ENCODE data around the gene CDHR4.

DNA sequence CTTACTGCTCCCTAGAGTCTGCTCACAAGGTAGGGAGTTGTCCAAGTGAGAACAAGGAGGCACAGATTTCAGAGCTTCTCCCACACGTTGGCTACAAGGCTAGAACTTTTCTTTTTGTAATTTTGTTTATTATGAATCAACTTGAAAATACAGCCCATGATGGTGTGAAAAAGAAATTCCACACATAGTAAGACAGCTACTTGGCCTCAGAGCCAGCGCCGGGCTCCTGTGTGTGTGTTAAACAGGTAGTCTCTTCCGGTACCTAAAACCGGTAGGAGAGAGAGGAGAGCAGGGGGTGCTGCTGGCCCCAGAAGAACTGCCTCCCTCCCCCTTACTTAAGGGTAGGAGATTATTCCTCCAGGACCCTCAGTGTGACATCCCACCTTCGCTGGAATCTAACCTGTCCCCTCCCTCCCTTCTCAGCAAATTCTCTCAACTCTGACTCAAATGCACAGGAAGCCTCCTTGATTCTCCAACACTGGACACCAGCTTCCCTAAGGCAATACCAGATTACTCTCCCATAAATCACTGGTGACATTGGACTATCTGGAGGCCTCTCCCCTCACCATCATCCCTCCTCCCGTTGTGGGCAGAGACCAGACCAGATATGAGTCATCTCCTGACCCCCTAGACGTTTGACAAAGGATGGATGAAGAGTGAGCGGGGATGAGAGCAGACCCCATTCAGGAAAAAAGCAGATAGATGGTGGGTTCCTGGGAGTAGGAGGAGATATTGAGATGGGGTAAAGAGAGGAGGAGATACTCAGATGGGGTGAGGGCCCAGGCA, 8.9 kb downstream of the CDHR4 start:
- no peak for TF ChIP-seq ZNF138 (CRISPR knock-in tag; conservative IDR thresholded peaks at IDR 0.05)
- TF ChIP-seq ZNF671 (CRISPR knock-in tag; IDR thresholded peaks at IDR 0.05) = no peak
- TF ChIP-seq, protein P1, sequence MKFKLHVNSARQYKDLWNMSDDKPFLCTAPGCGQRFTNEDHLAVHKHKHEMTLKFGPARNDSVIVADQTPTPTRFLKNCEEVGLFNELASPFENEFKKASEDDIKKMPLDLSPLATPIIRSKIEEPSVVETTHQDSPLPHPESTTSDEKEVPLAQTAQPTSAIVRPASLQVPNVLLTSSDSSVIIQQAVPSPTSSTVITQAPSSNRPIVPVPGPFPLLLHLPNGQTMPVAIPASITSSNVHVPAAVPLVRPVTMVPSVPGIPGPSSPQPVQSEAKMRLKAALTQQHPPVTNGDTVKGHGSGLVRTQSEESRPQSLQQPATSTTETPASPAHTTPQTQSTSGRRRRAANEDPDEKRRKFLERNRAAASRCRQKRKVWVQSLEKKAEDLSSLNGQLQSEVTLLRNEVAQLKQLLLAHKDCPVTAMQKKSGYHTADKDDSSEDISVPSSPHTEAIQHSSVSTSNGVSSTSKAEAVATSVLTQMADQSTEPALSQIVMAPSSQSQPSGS (CRISPR knock-in tag; IDR thresholded peaks at IDR 0.05; ENCODE audit: borderline replicate concordance, low read depth) = no peak
- TF ChIP-seq, protein P2, sequence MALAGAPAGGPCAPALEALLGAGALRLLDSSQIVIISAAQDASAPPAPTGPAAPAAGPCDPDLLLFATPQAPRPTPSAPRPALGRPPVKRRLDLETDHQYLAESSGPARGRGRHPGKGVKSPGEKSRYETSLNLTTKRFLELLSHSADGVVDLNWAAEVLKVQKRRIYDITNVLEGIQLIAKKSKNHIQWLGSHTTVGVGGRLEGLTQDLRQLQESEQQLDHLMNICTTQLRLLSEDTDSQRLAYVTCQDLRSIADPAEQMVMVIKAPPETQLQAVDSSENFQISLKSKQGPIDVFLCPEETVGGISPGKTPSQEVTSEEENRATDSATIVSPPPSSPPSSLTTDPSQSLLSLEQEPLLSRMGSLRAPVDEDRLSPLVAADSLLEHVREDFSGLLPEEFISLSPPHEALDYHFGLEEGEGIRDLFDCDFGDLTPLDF (CRISPR knock-in tag; IDR thresholded peaks at IDR 0.05) = no peak
- TF ChIP-seq ELF4 (CRISPR knock-in tag; IDR thresholded peaks at IDR 0.05; ENCODE audit: low read depth) = no peak
- TF ChIP-seq, protein P3, sequence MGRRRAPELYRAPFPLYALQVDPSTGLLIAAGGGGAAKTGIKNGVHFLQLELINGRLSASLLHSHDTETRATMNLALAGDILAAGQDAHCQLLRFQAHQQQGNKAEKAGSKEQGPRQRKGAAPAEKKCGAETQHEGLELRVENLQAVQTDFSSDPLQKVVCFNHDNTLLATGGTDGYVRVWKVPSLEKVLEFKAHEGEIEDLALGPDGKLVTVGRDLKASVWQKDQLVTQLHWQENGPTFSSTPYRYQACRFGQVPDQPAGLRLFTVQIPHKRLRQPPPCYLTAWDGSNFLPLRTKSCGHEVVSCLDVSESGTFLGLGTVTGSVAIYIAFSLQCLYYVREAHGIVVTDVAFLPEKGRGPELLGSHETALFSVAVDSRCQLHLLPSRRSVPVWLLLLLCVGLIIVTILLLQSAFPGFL (CRISPR knock-in tag; IDR thresholded peaks at IDR 0.05; ENCODE audit: borderline replicate concordance) = no peak
- TF ChIP-seq NFE2L1 (CRISPR knock-in tag; IDR thresholded peaks at IDR 0.05) = no peak
- TF ChIP-seq, protein P4, sequence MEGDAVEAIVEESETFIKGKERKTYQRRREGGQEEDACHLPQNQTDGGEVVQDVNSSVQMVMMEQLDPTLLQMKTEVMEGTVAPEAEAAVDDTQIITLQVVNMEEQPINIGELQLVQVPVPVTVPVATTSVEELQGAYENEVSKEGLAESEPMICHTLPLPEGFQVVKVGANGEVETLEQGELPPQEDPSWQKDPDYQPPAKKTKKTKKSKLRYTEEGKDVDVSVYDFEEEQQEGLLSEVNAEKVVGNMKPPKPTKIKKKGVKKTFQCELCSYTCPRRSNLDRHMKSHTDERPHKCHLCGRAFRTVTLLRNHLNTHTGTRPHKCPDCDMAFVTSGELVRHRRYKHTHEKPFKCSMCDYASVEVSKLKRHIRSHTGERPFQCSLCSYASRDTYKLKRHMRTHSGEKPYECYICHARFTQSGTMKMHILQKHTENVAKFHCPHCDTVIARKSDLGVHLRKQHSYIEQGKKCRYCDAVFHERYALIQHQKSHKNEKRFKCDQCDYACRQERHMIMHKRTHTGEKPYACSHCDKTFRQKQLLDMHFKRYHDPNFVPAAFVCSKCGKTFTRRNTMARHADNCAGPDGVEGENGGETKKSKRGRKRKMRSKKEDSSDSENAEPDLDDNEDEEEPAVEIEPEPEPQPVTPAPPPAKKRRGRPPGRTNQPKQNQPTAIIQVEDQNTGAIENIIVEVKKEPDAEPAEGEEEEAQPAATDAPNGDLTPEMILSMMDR (IDR thresholded peaks at IDR 0.05) = no peak
- TF ChIP-seq OVOL2 (CRISPR knock-in tag; IDR thresholded peaks at IDR 0.05; ENCODE audit: borderline replicate concordance) = no peak
- TF ChIP-seq, protein P5, sequence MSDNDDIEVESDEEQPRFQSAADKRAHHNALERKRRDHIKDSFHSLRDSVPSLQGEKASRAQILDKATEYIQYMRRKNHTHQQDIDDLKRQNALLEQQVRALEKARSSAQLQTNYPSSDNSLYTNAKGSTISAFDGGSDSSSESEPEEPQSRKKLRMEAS (CRISPR knock-in tag; IDR thresholded peaks at IDR 0.05) = no peak
- TF ChIP-seq NR1H2 (CRISPR knock-in tag; IDR thresholded peaks at IDR 0.05) = no peak
- TF ChIP-seq, protein P6, sequence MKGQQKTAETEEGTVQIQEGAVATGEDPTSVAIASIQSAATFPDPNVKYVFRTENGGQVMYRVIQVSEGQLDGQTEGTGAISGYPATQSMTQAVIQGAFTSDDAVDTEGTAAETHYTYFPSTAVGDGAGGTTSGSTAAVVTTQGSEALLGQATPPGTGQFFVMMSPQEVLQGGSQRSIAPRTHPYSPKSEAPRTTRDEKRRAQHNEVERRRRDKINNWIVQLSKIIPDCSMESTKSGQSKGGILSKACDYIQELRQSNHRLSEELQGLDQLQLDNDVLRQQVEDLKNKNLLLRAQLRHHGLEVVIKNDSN (CRISPR knock-in tag; IDR thresholded peaks at IDR 0.05) = no peak
